Measurements from ENCODE around the gene RNF207. TPM values are rescaled to one million over a fixed set of nuclear protein-coding genes. Genes with fewer than 3 reads are reported as not detected.

The RNF207 gene
- total RNA-seq, 1 donor from 2014 or later = 5.6 TPM

GRCh38 chr1:6178751-6179563 is 27.0 kb upstream of the RNF207 start:
- peaks cover 3% of the 10 kb centered on the region for H3K4me1 Mint-ChIP-seq (ENCODE audit: low read depth, unreplicated experiment)
- peak overlapping the region; percentile 83 for H3K4me3 Mint-ChIP-seq (ENCODE audit: unreplicated experiment)
- H3K9me3 Mint-ChIP-seq (ENCODE audit: unreplicated experiment) = peaks cover 7% of the 10 kb centered on the region
- peaks cover 21% of the 10 kb centered on the region for H3K27me3 Mint-ChIP-seq (ENCODE audit: unreplicated experiment)
- H3K27ac Mint-ChIP-seq (ENCODE audit: unreplicated experiment) = no peak overlapping the region
- no peak for TF ChIP-seq CTCF (IDR thresholded peaks at IDR 0.05; ENCODE audit: partially characterized antibody, unreplicated experiment)
- peak; percentile 60 for DNase-seq
- H3K36me3 Mint-ChIP-seq (ENCODE audit: unreplicated experiment) = peaks cover 7% of the 10 kb centered on the region

- peaks cover 21% of the 10 kb centered on the region for H3K27me3 Mint-ChIP-seq (ENCODE audit: unreplicated experiment)
Measured at GRCh38 chr1:6179564-6180175, 26.2 kb upstream of the RNF207 start.

DNA sequence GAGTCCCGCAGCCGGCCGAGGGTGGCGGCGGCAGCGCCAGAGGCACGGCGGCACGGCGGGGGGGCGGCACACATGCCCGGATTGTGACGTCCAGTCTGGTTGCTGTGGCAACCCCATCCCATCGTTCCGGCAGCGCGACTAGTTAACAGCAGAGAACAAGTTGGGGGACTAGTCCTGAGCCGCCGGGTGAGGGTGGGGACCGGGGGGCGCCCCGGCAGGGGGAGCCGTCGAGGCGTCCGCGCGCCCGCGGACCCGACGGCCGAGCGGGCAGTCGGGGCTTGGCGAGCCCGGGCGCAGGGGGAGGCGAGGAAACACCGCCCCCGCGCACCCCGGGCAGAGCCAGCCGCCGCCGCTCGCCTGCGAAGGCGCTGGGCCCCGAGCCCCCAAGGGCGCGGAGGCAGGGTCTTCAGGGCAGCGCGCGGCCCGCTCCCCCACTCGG is 25.6 kb upstream of the RNF207 start, which contains the start of gene CHD5:
TSS of gene CHD5 (minus strand) at position 54 of the 439 bp plus-strand sequence. CDS start 298 bp downstream, outside the sequence.
- peaks cover 7% of the 10 kb centered on the region for H3K36me3 Mint-ChIP-seq (ENCODE audit: unreplicated experiment)
- peaks cover 7% of the 10 kb centered on the region for H3K9me3 Mint-ChIP-seq (ENCODE audit: unreplicated experiment)
- no peak within 1 kb of the TSS for H3K4me3 Mint-ChIP-seq (ENCODE audit: unreplicated experiment)
- no peak within 1 kb of the TSS for H3K27ac Mint-ChIP-seq (ENCODE audit: unreplicated experiment)
- DNase-seq = no peak
- peak; percentile 17 for TF ChIP-seq CTCF (IDR thresholded peaks at IDR 0.05; ENCODE audit: partially characterized antibody, unreplicated experiment)
- H3K27me3 Mint-ChIP-seq (ENCODE audit: unreplicated experiment) = peaks cover 21% of the 10 kb centered on the region
- H3K4me1 Mint-ChIP-seq (ENCODE audit: low read depth, unreplicated experiment) = peaks cover 3% of the 10 kb centered on the region

More at GRCh38 chr1:6179564-6180175, 26.2 kb upstream of the RNF207 start:
- TF ChIP-seq CTCF (IDR thresholded peaks at IDR 0.05; ENCODE audit: partially characterized antibody, unreplicated experiment) = no peak
- H3K9me3 Mint-ChIP-seq (ENCODE audit: unreplicated experiment) = peaks cover 7% of the 10 kb centered on the region
- DNase-seq = no peak
- H3K4me3 Mint-ChIP-seq (ENCODE audit: unreplicated experiment) = no peak overlapping the region
- peaks cover 3% of the 10 kb centered on the region for H3K4me1 Mint-ChIP-seq (ENCODE audit: low read depth, unreplicated experiment)
- H3K36me3 Mint-ChIP-seq (ENCODE audit: unreplicated experiment) = peaks cover 7% of the 10 kb centered on the region
- no peak overlapping the region for H3K27ac Mint-ChIP-seq (ENCODE audit: unreplicated experiment)

DNA sequence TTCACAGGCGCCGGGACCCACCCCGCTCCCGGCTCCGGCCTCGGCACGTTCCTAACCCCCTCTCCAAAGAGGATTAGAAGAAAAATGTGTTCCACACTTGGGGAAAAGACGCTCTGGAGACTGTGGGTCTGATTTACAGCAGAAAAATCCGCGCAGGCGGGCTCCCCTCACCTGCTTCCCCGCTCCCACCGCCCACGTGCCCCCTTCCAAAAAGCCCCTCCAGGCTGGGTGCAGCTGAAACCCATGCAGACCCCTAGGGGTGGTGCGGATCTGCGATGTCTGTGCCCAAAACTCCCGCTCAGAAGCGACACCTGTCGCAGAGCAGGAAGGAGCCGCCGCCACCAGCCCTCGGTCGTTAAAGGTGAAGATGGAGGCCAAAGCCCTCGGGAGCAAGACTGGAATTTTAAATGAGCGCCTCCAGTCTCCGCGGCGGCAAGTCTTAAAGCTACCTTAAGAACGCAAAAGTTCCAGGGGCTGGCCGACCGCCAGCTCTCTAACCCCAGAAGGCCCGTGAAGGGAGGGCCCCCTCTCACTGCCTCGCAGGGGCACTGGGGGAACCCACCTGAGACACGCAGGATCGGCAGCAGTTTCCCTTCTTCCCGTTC is 25.1 kb upstream of the RNF207 start:
- no peak overlapping the region for H3K27ac Mint-ChIP-seq (ENCODE audit: unreplicated experiment)
- no peak for DNase-seq
- peaks cover 21% of the 10 kb centered on the region for H3K27me3 Mint-ChIP-seq (ENCODE audit: unreplicated experiment)
- no peak for TF ChIP-seq CTCF (IDR thresholded peaks at IDR 0.05; ENCODE audit: partially characterized antibody, unreplicated experiment)
- H3K4me1 Mint-ChIP-seq (ENCODE audit: low read depth, unreplicated experiment) = peaks cover 3% of the 10 kb centered on the region
- H3K9me3 Mint-ChIP-seq (ENCODE audit: unreplicated experiment) = peaks cover 7% of the 10 kb centered on the region
- H3K4me3 Mint-ChIP-seq (ENCODE audit: unreplicated experiment) = no peak overlapping the region
- H3K36me3 Mint-ChIP-seq (ENCODE audit: unreplicated experiment) = peaks cover 7% of the 10 kb centered on the region

Measured in glutamatergic neuron (in vitro differentiated cells).